Uterus (tissue), 4 donors: ENCODE results near the gene HOXD4. TPM values are rescaled to one million over a fixed set of nuclear protein-coding genes. Genes with fewer than 3 reads are reported as not detected.

Experiments used
- DNase-seq, 2 donors: peaks; one replicate each; pipeline ENCODE4 v3.0.0-alpha.2; 2019 to 2020
- H3K27ac ChIP-seq, 2 donors: fragments of 200-600 bp; sonication (generic); 1 replicate in 1 of 2; 2 replicates in 1 of 2; pipeline ENCODE4 v1.5.1; 2016 to 2018
- H3K27me3 ChIP-seq, 2 donors: fragments of 200-600 bp; sonication (generic); one replicate each; pipeline ENCODE4 v1.5.1; 2018 to 2019; ENCODE audit warnings: control low read depth in 1 of 2
- H3K36me3 ChIP-seq, 2 donors: fragments of 200-600 bp; sonication (generic); one replicate each; pipeline ENCODE4 v1.5.1; 2019; ENCODE audit warnings: control low read depth in 1 of 2
- H3K4me1 ChIP-seq, 2 donors: fragments of 200-600 bp; sonication (generic); one replicate each; pipeline ENCODE4 v1.5.1; 2018 to 2019; ENCODE audit warnings: control low read depth in 1 of 2
- H3K4me3 ChIP-seq, 2 donors: fragments of 200-600 bp; sonication (generic); 1 replicate in 1 of 2; 2 replicates in 1 of 2; pipeline ENCODE4 v1.5.1; 2018 to 2019; ENCODE audit warnings: mild to moderate bottlenecking in 1 of 2
- H3K9me3 ChIP-seq, 2 donors: fragments of 200-600 bp; sonication (generic); one replicate each; pipeline ENCODE4 v1.5.1; 2019; ENCODE audit warnings: control low read depth in 1 of 2
- CTCF ChIP-seq, 4 experiments: fragments of 200-600 bp in 2 of 4; fragments of 450-650 bp in 2 of 4; sonication (generic) in 2 of 4; IDR thresholded peaks; one replicate each; pipeline ENCODE4 v1.5.1; 2016 to 2019; ENCODE audit warnings: antibody characterized with exemption in 4 of 4, mild to moderate bottlenecking in 2 of 4, moderate library complexity in 1 of 4
- POLR2A ChIP-seq, 2 donors: fragments of 450-650 bp; IDR thresholded peaks; one replicate each; pipeline ENCODE4 v1.6.1; 2016; ENCODE audit warnings: antibody characterized with exemption in 2 of 2, mild to moderate bottlenecking in 1 of 2, moderate library complexity in 1 of 2
- intact Hi-C: fragments of 100-400 bp; cut with DNase I; formaldehyde crosslinking; loops from one replicate; pipeline ENCODE4 v1.15.1; 2023; ENCODE audit warnings: low total_unique reads
- total RNA-seq, 4 donors: library from RNA; depleted of rRNA in 3 of 4; stranded (reverse); fragments of >200 nt in 3 of 4; gene quantifications; one replicate each; pipeline versions ENCODE4 v1.1.0 to v1.2.4, GENCODE V29; 2014 to 2023
- donor health status: DM: yes; HTN: yes; CAD: no.

HOXD4 gene
- total RNA-seq, 4 donors from 2014 or later, result 6.8 to 41.6 (median 13.0) TPM

GRCh38 chr2:176124947-176125771, 26.2 kb upstream of the HOXD4 start:
- Histone ChIP-seq H3K4me3 (peak overlapping the region; percentile 51 to 78), H3K27ac (peak overlapping the region; percentile 98 to 99)

GRCh38 chr2:176125772-176126054, 25.6 kb upstream of the HOXD4 start:
- intact Hi-C loops, result loop anchor here (5.0 to 10.0 kb wide), 3 partner anchors 512 to 1139 kb away; partner anchors contain the start of gene NFE2L2
- H3K36me3 ChIP-seq, result no peaks in the 10 kb centered on the region
- peak overlapping the region; percentile 98 to 99 for H3K27ac ChIP-seq
- peak overlapping the region in 1 of 2 donors; percentile 51 for H3K4me3 ChIP-seq
- TF ChIP-seq CTCF (IDR thresholded peaks at IDR 0.05), result no peak
- no peak for TF ChIP-seq POLR2A (IDR thresholded peaks at IDR 0.05)
- H3K4me1 ChIP-seq, result no peaks in the 10 kb centered on the region
- no peaks in the 10 kb centered on the region for H3K9me3 ChIP-seq
- no peak for DNase-seq
- no peaks in the 10 kb centered on the region for H3K27me3 ChIP-seq

More at GRCh38 chr2:176124947-176125771, 26.2 kb upstream of the HOXD4 start:
- no peaks in the 10 kb centered on the region for H3K9me3 ChIP-seq
- no peak for DNase-seq
- no peaks in the 10 kb centered on the region for H3K4me1 ChIP-seq
- TF ChIP-seq POLR2A (IDR thresholded peaks at IDR 0.05) (no peak), CTCF (IDR thresholded peaks at IDR 0.05) (no peak)
- H3K36me3 ChIP-seq, result no peaks in the 10 kb centered on the region
- intact Hi-C loops, result loop anchor here (5.0 to 10.0 kb wide), 3 partner anchors 512 to 1140 kb away; partner anchors contain the start of gene NFE2L2
- no peaks in the 10 kb centered on the region for H3K27me3 ChIP-seq

GRCh38 chr2:176126929-176127773, 24.2 kb upstream of the HOXD4 start:
- DNase-seq, result peak; percentile 81 to 88
- intact Hi-C loops, result loop anchor here (5.0 to 10.0 kb wide), 3 partner anchors 510 to 1138 kb away; partner anchors contain the start of gene NFE2L2
- no peaks in the 10 kb centered on the region for H3K36me3 ChIP-seq
- TF ChIP-seq POLR2A (IDR thresholded peaks at IDR 0.05) (peak; percentile 19 to 30), CTCF (IDR thresholded peaks at IDR 0.05) (peak; percentile 84 to 95 (median 89))
- no peaks in the 10 kb centered on the region for H3K27me3 ChIP-seq
- peak overlapping the region; percentile 98 to 99 for H3K27ac ChIP-seq
- H3K9me3 ChIP-seq, result no peaks in the 10 kb centered on the region
- H3K4me1 ChIP-seq, result no peaks in the 10 kb centered on the region
- peak overlapping the region; percentile 15 to 16 for H3K4me3 ChIP-seq

- DNase-seq, result no peak
- no peaks in the 10 kb centered on the region for H3K27me3 ChIP-seq
- no peaks in the 10 kb centered on the region for H3K9me3 ChIP-seq
- H3K4me3 ChIP-seq, result peak overlapping the region; percentile 62 to 78
- H3K36me3 ChIP-seq, result no peaks in the 10 kb centered on the region
- intact Hi-C loops, result loop anchor here (5.0 to 10.0 kb wide), 3 partner anchors 510 to 1137 kb away; partner anchors contain the start of gene NFE2L2
- no peak for TF ChIP-seq POLR2A (IDR thresholded peaks at IDR 0.05)
- TF ChIP-seq CTCF (IDR thresholded peaks at IDR 0.05), result peak in 1 of 4 experiments; percentile 3
- peak overlapping the region; percentile 98 to 99 for H3K27ac ChIP-seq
- no peaks in the 10 kb centered on the region for H3K4me1 ChIP-seq
These were observed 23.6 kb upstream of the HOXD4 start for GRCh38 chr2:176127774-176128072.
